Dedifferentiated amniotic fluid mesenchymal stem cell (primary cell): ENCODE measurements around the gene AGBL4.

Source experiments
- DNase-seq: peaks from one replicate; pipeline ENCODE4 v3.0.0-alpha.2; 2016; ENCODE audit errors: extremely low spot score

The AGBL4 gene

GRCh38 chr1:49183489-49183888 is 840.3 kb downstream of the AGBL4 start:
- DNase-seq = no peak

GRCh38 chr1:49181033-49181432 is 842.7 kb downstream of the AGBL4 start:
- no peak for DNase-seq

- DNase-seq = no peak
These were observed 851.7 kb downstream of the AGBL4 start for GRCh38 chr1:49171941-49172593.

GRCh38 chr1:49166031-49166430 is 857.7 kb downstream of the AGBL4 start:
- DNase-seq = no peak

GRCh38 chr1:49163031-49163430 is 860.7 kb downstream of the AGBL4 start:
- DNase-seq = no peak

GRCh38 chr1:49160677-49161076 is 863.1 kb downstream of the AGBL4 start:
- DNase-seq = no peak

GRCh38 chr1:49136738-49137251 is 887.0 kb downstream of the AGBL4 start:
- DNase-seq = no peak

GRCh38 chr1:49125746-49126145 is 898.0 kb downstream of the AGBL4 start:
- DNase-seq = no peak

- no peak for DNase-seq
These were observed 911.8 kb downstream of the AGBL4 start for GRCh38 chr1:49111931-49112330.

- DNase-seq = no peak
These were observed 917.3 kb downstream of the AGBL4 start for GRCh38 chr1:49106445-49106844.

- no peak for DNase-seq
These were observed 919.2 kb downstream of the AGBL4 start for GRCh38 chr1:49104575-49104974.

- DNase-seq = peak; percentile 81
These were observed 921.0 kb downstream of the AGBL4 start for GRCh38 chr1:49102752-49103151.

GRCh38 chr1:49098866-49099265 is 924.9 kb downstream of the AGBL4 start:
- no peak for DNase-seq

GRCh38 chr1:49086327-49086726 is 937.4 kb downstream of the AGBL4 start:
- DNase-seq = no peak

GRCh38 chr1:49085079-49085478 is 938.7 kb downstream of the AGBL4 start:
- no peak for DNase-seq

- DNase-seq = no peak
These were observed 963.0 kb downstream of the AGBL4 start for GRCh38 chr1:49060766-49061165.

- DNase-seq = peak; percentile 10
These were observed 964.7 kb downstream of the AGBL4 start for GRCh38 chr1:49059087-49059486.

GRCh38 chr1:49052102-49052501 is 971.7 kb downstream of the AGBL4 start:
- DNase-seq = no peak

GRCh38 chr1:49051647-49052046 is 972.1 kb downstream of the AGBL4 start:
- no peak for DNase-seq

GRCh38 chr1:49050041-49050440 is 973.7 kb downstream of the AGBL4 start:
- no peak for DNase-seq

- DNase-seq = no peak
These were observed 975.6 kb downstream of the AGBL4 start for GRCh38 chr1:49048188-49048587.

- no peak for DNase-seq
These were observed 977.4 kb downstream of the AGBL4 start for GRCh38 chr1:49046305-49046704.

GRCh38 chr1:49045371-49045770 is 978.4 kb downstream of the AGBL4 start:
- DNase-seq = no peak

GRCh38 chr1:49036700-49037099 is 987.1 kb downstream of the AGBL4 start:
- no peak for DNase-seq
